Hematopoietic multipotent progenitor cell treated with erythropoietin and hydrocortisone succinate and interleukin-3 and kit ligand, for 4 days (in vitro differentiated cells): ENCODE measurements around the gene PDK1.

ENCODE experiments used
- DNase-seq: peaks from one replicate; pipeline ENCODE4 v3.0.0-alpha.2; 2015

The PDK1 gene

DNA sequence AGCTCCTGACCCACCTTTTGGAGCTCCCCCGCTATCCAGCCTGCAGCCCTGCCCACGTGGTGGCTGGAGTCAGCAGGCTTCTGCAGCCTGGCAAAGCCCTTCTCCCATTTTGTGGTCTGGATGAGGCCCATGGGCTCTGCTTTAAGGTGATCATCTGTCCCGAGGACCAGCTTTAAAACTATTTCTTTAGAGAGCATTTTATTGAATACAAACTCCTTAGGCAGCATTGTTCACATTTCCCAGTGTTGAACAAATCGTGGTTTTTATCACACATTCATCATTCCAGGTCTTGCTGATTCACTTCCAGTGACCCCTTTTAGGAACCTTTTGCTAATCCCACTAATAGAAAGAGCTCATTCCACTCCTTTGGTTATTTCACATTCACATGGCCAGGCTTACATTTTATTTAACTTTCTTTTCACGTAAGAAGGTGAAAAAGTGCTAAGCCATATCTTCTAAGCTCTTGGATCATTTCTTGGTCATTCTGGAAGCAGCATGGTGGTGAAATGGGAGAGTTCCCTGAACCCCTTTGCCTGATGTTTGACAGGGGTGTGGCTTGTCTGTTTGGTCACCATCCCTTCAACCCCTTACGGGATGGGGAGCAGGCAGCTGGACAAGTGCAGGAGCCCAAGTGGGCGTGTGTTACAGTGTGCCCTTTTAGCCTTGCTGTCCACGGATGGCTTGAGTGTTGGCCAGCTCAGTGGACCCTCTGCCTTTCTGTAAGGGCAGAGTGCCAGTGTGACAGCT lies 99.4 kb downstream of the PDK1 start:
- no peak for DNase-seq

DNA sequence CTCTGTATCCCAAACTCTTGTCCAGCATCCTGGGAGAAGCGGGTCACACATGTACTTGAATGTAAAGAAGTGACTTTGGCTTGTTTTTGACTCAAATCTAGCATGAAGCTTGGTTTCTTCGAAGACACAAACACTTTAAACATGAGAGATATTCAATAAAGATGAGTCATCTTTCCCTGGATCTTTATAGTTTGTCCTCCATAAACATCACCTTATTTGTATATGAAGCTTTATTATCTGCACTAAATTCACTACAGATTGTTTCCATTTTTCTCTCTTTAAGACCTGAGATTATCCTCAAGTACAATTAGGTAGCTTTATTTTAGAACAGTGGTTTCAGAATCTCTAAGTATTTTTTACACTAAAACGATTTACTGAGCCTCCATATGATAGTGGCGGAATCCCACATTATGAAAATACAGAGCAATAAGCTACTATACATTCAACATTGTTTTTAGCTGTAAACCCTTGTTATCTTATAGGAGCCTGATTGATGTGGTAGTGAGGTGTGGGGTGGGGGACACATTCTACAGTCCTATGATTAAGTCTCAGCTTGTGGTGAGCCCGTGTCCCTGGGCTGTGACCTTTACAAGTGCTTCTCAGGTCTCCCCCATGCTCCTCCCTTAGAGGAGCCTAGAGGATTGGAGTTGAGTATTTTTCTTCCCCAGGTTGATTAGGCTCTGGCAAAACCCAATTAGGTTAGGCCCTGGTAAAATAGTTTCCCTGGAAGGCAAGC lies 100.1 kb downstream of the PDK1 start:
- DNase-seq = no peak
